CD14-positive monocyte (primary cell): ENCODE data around the gene UROD. TPM values are rescaled to one million over a fixed set of nuclear protein-coding genes. Genes with fewer than 3 reads are reported as not detected.

Source experiments
- DNase-seq, 3 donors: peaks; one replicate each; pipeline ENCODE4 v3.0.0-alpha.2; 2011 to 2022
- H2AFZ ChIP-seq: 2 replicates; pipeline ENCODE4 v1.6.0; 2012; ENCODE audit warnings: mild to moderate bottlenecking, low read depth, low read length, inconsistent platforms; ENCODE audit not compliant: insufficient read depth, poor library complexity, severe bottlenecking
- H3K27ac ChIP-seq, 2 donors: 1 replicate in 1 of 2; 2 replicates in 1 of 2; pipeline ENCODE4 v1.5.1; 2012 to 2013; ENCODE audit warnings: low read length in 2 of 2, control low read depth in 1 of 2, inconsistent platforms in 1 of 2, low read depth in 1 of 2, mild to moderate bottlenecking in 1 of 2
- H3K27me3 ChIP-seq, 2 donors: one replicate each; pipeline versions ENCODE4 v1.6.0 to v1.6.1; 2011 to 2013; ENCODE audit warnings: low read length in 2 of 2; ENCODE audit not compliant: control insufficient read depth in 2 of 2, insufficient read depth in 2 of 2
- H3K36me3 ChIP-seq, 2 donors: replicated peaks in 1 of 2; 1 replicate in 1 of 2; 2 replicates in 1 of 2; pipeline versions ENCODE4 v1.5.1 to v1.6.1; 2012 to 2013; ENCODE audit warnings: low read length in 2 of 2, control low read depth in 1 of 2, inconsistent platforms in 1 of 2, mild to moderate bottlenecking in 1 of 2; ENCODE audit not compliant: insufficient read depth in 2 of 2, control insufficient read depth in 1 of 2
- H3K4me1 ChIP-seq, 2 donors: 1 replicate in 1 of 2; 2 replicates in 1 of 2; pipeline versions ENCODE4 v1.5.1 to v1.6.1; 2012 to 2013; ENCODE audit warnings: low read length in 2 of 2, control low read depth in 1 of 2, inconsistent platforms in 1 of 2, mild to moderate bottlenecking in 1 of 2, moderate library complexity in 1 of 2; ENCODE audit not compliant: insufficient read depth in 2 of 2, control insufficient read depth in 1 of 2
- H3K4me2 ChIP-seq: replicated peaks from 2 replicates; pipeline ENCODE3; 2012; ENCODE audit warnings: low read length, moderate library complexity, mild to moderate bottlenecking; ENCODE audit not compliant: poor library complexity, severe bottlenecking; ENCODE audit errors: extremely low read depth
- H3K4me3 ChIP-seq, 3 experiments: fragments of 200-600 bp in 1 of 3; sonication (generic) in 1 of 3; replicated peaks in 1 of 3; 1 replicate in 2 of 3; 2 replicates in 1 of 3; pipeline ENCODE4 v1.5.1; 2011 to 2013; ENCODE audit warnings: low read length in 3 of 3, mild to moderate bottlenecking in 3 of 3, control low read depth in 2 of 3, low read depth in 2 of 3, inconsistent platforms in 1 of 3, moderate library complexity in 1 of 3
- H3K79me2 ChIP-seq: 2 replicates; pipeline ENCODE4 v1.6.0; 2012; ENCODE audit warnings: mild to moderate bottlenecking, control low read depth, inconsistent platforms, low read length, moderate library complexity; ENCODE audit not compliant: insufficient read depth
- H3K9ac ChIP-seq: 2 replicates; pipeline ENCODE4 v1.6.0; 2017; ENCODE audit warnings: low read length, mild to moderate bottlenecking; ENCODE audit not compliant: insufficient read depth, poor library complexity, severe bottlenecking
- H3K9me3 ChIP-seq, 2 donors: replicated peaks in 1 of 2; 1 replicate in 1 of 2; 2 replicates in 1 of 2; pipeline versions ENCODE4 v1.5.1 to v1.6.1; 2012 to 2013; ENCODE audit warnings: low read length in 2 of 2, control low read depth in 1 of 2; ENCODE audit not compliant: control insufficient read depth in 1 of 2, insufficient read depth in 1 of 2
- H4K20me1 ChIP-seq: 2 replicates; pipeline ENCODE4 v1.6.0; 2012; ENCODE audit warnings: mild to moderate bottlenecking, low read length, control low read depth, moderate library complexity; ENCODE audit not compliant: insufficient read depth
- H3K27ac Mint-ChIP-seq, 7 donors: one replicate each; pipeline ENCODE4 v1.8.0; 2020; ENCODE audit warnings: mild to moderate bottlenecking in 7 of 7, mixed read lengths in 7 of 7, moderate library complexity in 6 of 7, inconsistent platforms in 2 of 7
- H3K27me3 Mint-ChIP-seq, 3 donors: one replicate each; pipeline ENCODE4 v1.8.0; 2021 to 2022; ENCODE audit warnings: low read depth in 3 of 3, mild to moderate bottlenecking in 3 of 3, mixed read lengths in 3 of 3, moderate library complexity in 3 of 3, inconsistent platforms in 1 of 3
- H3K36me3 Mint-ChIP-seq, 2 donors: one replicate each; pipeline ENCODE4 v1.8.0; 2020; ENCODE audit warnings: mixed read lengths in 2 of 2, inconsistent platforms in 1 of 2, mild to moderate bottlenecking in 1 of 2
- H3K4me1 Mint-ChIP-seq: one replicate; pipeline ENCODE4 v1.8.0; 2020; ENCODE audit warnings: mild to moderate bottlenecking, mixed read lengths
- H3K4me3 Mint-ChIP-seq, 2 donors: one replicate each; pipeline ENCODE4 v1.8.0; 2020; ENCODE audit warnings: mild to moderate bottlenecking in 2 of 2, mixed read lengths in 2 of 2, moderate library complexity in 1 of 2
- H3K9me3 Mint-ChIP-seq, 7 donors: one replicate each; pipeline ENCODE4 v1.8.0; 2020 to 2022; ENCODE audit warnings: mixed read lengths in 7 of 7, mild to moderate bottlenecking in 6 of 7, moderate library complexity in 6 of 7, inconsistent platforms in 2 of 7
- CTCF ChIP-seq: fragments of 200-600 bp; IDR thresholded peaks from one replicate; pipeline ENCODE4 v1.8.0; 2022; ENCODE audit warnings: antibody characterized with exemption, mild to moderate bottlenecking
- WGBS: methylation state at CpG from one replicate; pipeline ENCODE4 v1.1.5; 2013; ENCODE audit warnings: missing lambda C conversion rate; ENCODE audit not compliant: insufficient coverage; 5-methylcytosine and 5-hydroxymethylcytosine counted together
- intact Hi-C, 2 donors: fragments of 100-400 bp; cut with micrococcal nuclease; formaldehyde crosslinking; loops; one replicate each; pipeline versions ENCODE4 v1.15.0 to v1.15.1; 2023
- polyA plus RNA-seq, 3 donors: library from polyadenylated mRNA; depleted of rRNA in 1 of 3; unstranded in 2 of 3; stranded (reverse) in 1 of 3; fragments of 300-500 nt in 2 of 3; fragments of >200 nt in 1 of 3; fragmentation: Illumina TruSeq in 2 of 3; gene quantifications; 1 replicate in 2 of 3; 2 replicates in 1 of 3; pipeline ENCODE4 v1.2.3, GENCODE V29; 2012 to 2021

UROD gene
- polyA plus RNA-seq, 3 donors = 98.2 to 115 (median 108) TPM

GRCh38 chr1:45040297-45040696 is 28.2 kb downstream of the UROD start:
- H3K4me3 Mint-ChIP-seq = no peak overlapping the region
- TF ChIP-seq CTCF = no peak
- WGBS = no CpG with 5 or more reads among the region's 5 CpGs

GRCh38 chr1:45043094-45043493 is 31.0 kb downstream of the UROD start:
- Histone ChIP-seq H3K9me3 (no peaks in the 10 kb centered on the region), H2AFZ (peak overlapping the region; percentile 17), H3K79me2 (no peaks in the 10 kb centered on the region), H3K4me3 (no peak overlapping the region), H3K27ac (no peak overlapping the region), H3K4me2 (no peak overlapping the region), H3K9ac (no peak overlapping the region), H3K36me3 (no peaks in the 10 kb centered on the region), H3K4me1 (no peaks in the 10 kb centered on the region), H4K20me1 (no peaks in the 10 kb centered on the region), H3K27me3 (no peaks in the 10 kb centered on the region)
- Mint-ChIP-seq H3K36me3 (no peaks in the 10 kb centered on the region), H3K4me1 (peaks cover 2% of the 10 kb centered on the region), H3K27ac (no peak overlapping the region), H3K27me3 (no peaks in the 10 kb centered on the region), H3K4me3 (no peak overlapping the region), H3K9me3 (no peaks in the 10 kb centered on the region)
- no peak for DNase-seq
- 100% methylated on average over 5 of the region's 5 CpGs for WGBS
- intact Hi-C loops = no loop called here
- no peak for TF ChIP-seq CTCF

More at GRCh38 chr1:45040297-45040696, 28.2 kb downstream of the UROD start:
- no peaks in the 10 kb centered on the region for H3K79me2 ChIP-seq
- H3K27ac ChIP-seq = no peak overlapping the region
- no peaks in the 10 kb centered on the region for H3K27me3 Mint-ChIP-seq
- intact Hi-C loops = no loop called here
- no peak overlapping the region for H2AFZ ChIP-seq
- DNase-seq = no peak
- peaks cover 3% of the 10 kb centered on the region for H3K4me1 Mint-ChIP-seq
- H3K36me3 Mint-ChIP-seq = no peaks in the 10 kb centered on the region
- H3K4me3 ChIP-seq = no peak overlapping the region
- no peak overlapping the region for H3K4me2 ChIP-seq
- no peaks in the 10 kb centered on the region for H3K27me3 ChIP-seq
- H3K36me3 ChIP-seq = no peaks in the 10 kb centered on the region
- no peaks in the 10 kb centered on the region for H4K20me1 ChIP-seq
- no peaks in the 10 kb centered on the region for H3K9me3 Mint-ChIP-seq
- H3K27ac Mint-ChIP-seq = no peak overlapping the region
- H3K9me3 ChIP-seq = no peaks in the 10 kb centered on the region
- H3K9ac ChIP-seq = no peak overlapping the region
- no peaks in the 10 kb centered on the region for H3K4me1 ChIP-seq
